IMR-90 (cell line): ENCODE data around the gene MARCO. TPM values are rescaled to one million over a fixed set of nuclear protein-coding genes. Genes with fewer than 3 reads are reported as not detected.

Experiments used
- ATAC-seq: fragments of 200-7000 bp; cut with Tn5 transposase; 2 replicates; pipeline ENCODE4 v1.9.1; 2020; ENCODE audit warnings: low read depth, mild to moderate bottlenecking, moderate library complexity
- BruUV-seq: library from RNA; stranded (reverse); fragments of 400-500 nt; replicated peaks from 2 replicates; lab custom pipeline; 2021; lab: Mats Ljungman, UMichigan
- CTCF ChIA-PET: fragments of 300-600 bp; formaldehyde crosslinking; extraction: SDS; loops from one replicate; lab custom pipeline; 2021; ENCODE audit warnings: antibody characterized with exemption; lab: Yijun Ruan, JAX
- POLR2A ChIA-PET: fragments of 300-600 bp; sonication (Branson Sonifier 250); formaldehyde crosslinking; loops from one replicate; lab custom pipeline; 2022; ENCODE audit warnings: antibody characterized with exemption; ENCODE audit not compliant: unreplicated experiment; lab: Charles Lee
- DNase-seq: peaks from one replicate; pipeline ENCODE4 v3.0.0; 2013
- H2AFZ ChIP-seq: replicated peaks from 2 replicates; pipeline ENCODE3; 2013; ENCODE audit warnings: low read length, mild to moderate bottlenecking; ENCODE audit not compliant: poor library complexity
- H2AK5ac ChIP-seq: 2 replicates; pipeline ENCODE4 v1.6.1; 2013; ENCODE audit warnings: low read depth, low read length, inconsistent platforms
- H2AK9ac ChIP-seq: replicated peaks from 2 replicates; pipeline ENCODE3; 2013; ENCODE audit warnings: mild to moderate bottlenecking, low read depth, low read length, moderate library complexity; ENCODE audit not compliant: poor library complexity
- H2BK120ac ChIP-seq: 2 replicates; pipeline ENCODE4 v1.6.1; 2013; ENCODE audit warnings: low read depth, low read length, inconsistent platforms
- H2BK15ac ChIP-seq: 3 replicates; pipeline ENCODE4 v1.6.1; 2013; ENCODE audit warnings: low read depth, low read length, inconsistent platforms
- H2BK20ac ChIP-seq: 2 replicates; pipeline ENCODE4 v1.6.1; 2013; ENCODE audit warnings: low read depth, mild to moderate bottlenecking, inconsistent platforms, low read length, moderate library complexity
- H2BK5ac ChIP-seq: 2 replicates; pipeline ENCODE4 v1.6.1; 2013; ENCODE audit warnings: mild to moderate bottlenecking, low read depth, low read length, inconsistent platforms; ENCODE audit not compliant: poor library complexity, severe bottlenecking
- H3K14ac ChIP-seq: replicated peaks from 2 replicates; pipeline ENCODE4 v1.6.1; 2013; ENCODE audit warnings: low read depth, low read length, inconsistent platforms
- H3K18ac ChIP-seq: 2 replicates; pipeline ENCODE4 v1.6.1; 2013; ENCODE audit warnings: low read depth, low read length, control low read depth
- H3K23ac ChIP-seq: 2 replicates; pipeline ENCODE4 v1.6.1; 2013; ENCODE audit warnings: low read depth, low read length, inconsistent platforms
- H3K27ac ChIP-seq: 2 replicates; pipeline ENCODE4 v1.5.1; 2013; ENCODE audit warnings: mild to moderate bottlenecking, control low read depth, low read length; ENCODE audit not compliant: insufficient read depth
- H3K27me3 ChIP-seq: 2 replicates; pipeline ENCODE4 v1.6.1; 2013; ENCODE audit warnings: low read length; ENCODE audit not compliant: control insufficient read depth, insufficient read depth
- H3K36me3 ChIP-seq: 2 replicates; pipeline ENCODE4 v1.6.1; 2013; ENCODE audit warnings: low read length, mixed read lengths; ENCODE audit not compliant: control insufficient read depth, insufficient read depth
- H3K4ac ChIP-seq: 2 replicates; pipeline ENCODE4 v1.6.1; 2013; ENCODE audit warnings: low read depth, low read length, inconsistent platforms
- H3K4me1 ChIP-seq: 2 replicates; pipeline ENCODE4 v1.6.1; 2013; ENCODE audit warnings: low read length, mixed read lengths; ENCODE audit not compliant: control insufficient read depth, insufficient read depth
- H3K4me2 ChIP-seq: 2 replicates; pipeline ENCODE4 v1.6.1; 2013; ENCODE audit warnings: low read depth, mild to moderate bottlenecking, control low read depth, low read length, moderate library complexity
- H3K4me3 ChIP-seq: 2 replicates; pipeline ENCODE4 v1.5.1; 2013; ENCODE audit warnings: low read depth, mild to moderate bottlenecking, control low read depth, low read length, moderate library complexity; ENCODE audit not compliant: insufficient read depth
- H3K56ac ChIP-seq: 2 replicates; pipeline ENCODE4 v1.6.1; 2013; ENCODE audit warnings: low read length, inconsistent platforms; ENCODE audit not compliant: insufficient read depth; ENCODE audit errors: extremely low read depth
- H3K79me1 ChIP-seq, 2 experiments: 2 replicates each; pipeline ENCODE4 v1.6.1; 2013; ENCODE audit warnings: low read length in 2 of 2, inconsistent platforms in 1 of 2, low read depth in 1 of 2
- H3K9ac ChIP-seq: 2 replicates; pipeline ENCODE4 v1.6.1; 2013; ENCODE audit warnings: low read depth, low read length, control low read depth
- H3K9me1 ChIP-seq: 2 replicates; pipeline ENCODE4 v1.6.1; 2013; ENCODE audit warnings: low read length, inconsistent platforms; ENCODE audit not compliant: insufficient read depth
- H3K9me3 ChIP-seq: 2 replicates; pipeline ENCODE4 v1.6.1; 2013; ENCODE audit warnings: low read length; ENCODE audit not compliant: control insufficient read depth, insufficient read depth
- H4K20me1 ChIP-seq: 2 replicates; pipeline ENCODE4 v1.6.1; 2013; ENCODE audit warnings: low read length, inconsistent platforms; ENCODE audit not compliant: insufficient read depth
- H4K5ac ChIP-seq: 2 replicates; pipeline ENCODE4 v1.6.1; 2013; ENCODE audit warnings: mild to moderate bottlenecking, low read depth, low read length, control low read depth
- H4K8ac ChIP-seq, 2 experiments: 2 replicates each; pipeline ENCODE4 v1.6.1; 2013; ENCODE audit warnings: low read depth in 2 of 2, low read length in 2 of 2, control low read depth in 1 of 2, inconsistent platforms in 1 of 2
- H4K91ac ChIP-seq: 2 replicates; pipeline ENCODE4 v1.6.1; 2013; ENCODE audit warnings: low read depth, low read length, inconsistent platforms; ENCODE audit not compliant: insufficient read depth
- BHLHE40 ChIP-seq: fragments of 150-350 bp; IDR thresholded peaks from 2 replicates; pipeline ENCODE4 v1.6.1; 2016; ENCODE audit warnings: mild to moderate bottlenecking, low read depth, low read length
- CHD1 ChIP-seq: IDR thresholded peaks from 2 replicates; pipeline ENCODE4 v1.6.1; 2012; ENCODE audit warnings: low read depth, low read length, improper control_type of control experiment
- MAZ ChIP-seq: IDR thresholded peaks from 2 replicates; pipeline ENCODE4 v1.6.1; 2012; ENCODE audit warnings: low read depth, mild to moderate bottlenecking, low read length, improper control_type of control experiment, moderate library complexity, borderline replicate concordance
- MXI1 ChIP-seq: IDR thresholded peaks from 2 replicates; pipeline ENCODE4 v1.6.1; 2012; ENCODE audit warnings: low read depth, mild to moderate bottlenecking, low read length, moderate library complexity, borderline replicate concordance
- WGBS, 2 experiments: methylation state at CpG; one replicate each; pipeline versions ENCODE4 v1.1.5 to v1.1.7; 2013; ENCODE audit warnings: missing lambda C conversion rate in 2 of 2; ENCODE audit not compliant: insufficient read length in 1 of 2; ENCODE audit errors: extremely low coverage in 2 of 2; 5-methylcytosine and 5-hydroxymethylcytosine counted together
- dilution Hi-C: fragments of 300-500 bp; cut with HindIII; formaldehyde crosslinking; loops from one replicate; pipeline ENCODE4 v1.14.3; 2018; ENCODE audit warnings: low sequenced_read_pairs; ENCODE audit not compliant: unreplicated experiment
- in situ Hi-C: fragments of 300-500 bp; cut with MboI; formaldehyde crosslinking; loops from 3 replicates; pipeline ENCODE4 v1.14.3; 2019; ENCODE audit warnings: low sequenced_read_pairs, inconsistent platforms, mixed read lengths
- intact Hi-C: fragments of 100-400 bp; cut with micrococcal nuclease; formaldehyde crosslinking; loops from 2 replicates; pipeline ENCODE4 v1.10.0; 2022
- polyA plus RNA-seq, 3 experiments: library from polyadenylated mRNA; depleted of rRNA; stranded (reverse); fragments of >200 nt; gene quantifications; 2 replicates each; pipeline ENCODE4 v1.2.3, GENCODE V29; 2012; ENCODE audit warnings: low replicate concordance in 1 of 3
- total RNA-seq: library from RNA; depleted of rRNA; stranded (reverse); fragments of >200 nt; gene quantifications from 2 replicates; pipeline ENCODE4 v1.2.3, GENCODE V29; 2012
- TF ChIP-seq, protein P1 (sequence below): fragments of 150-350 bp; IDR thresholded peaks from 2 replicates; pipeline ENCODE4 v1.6.1; 2016; ENCODE audit warnings: low read depth, mild to moderate bottlenecking, low read length, moderate library complexity, borderline replicate concordance
- TF ChIP-seq, protein P2 (sequence below): conservative IDR thresholded peaks from 2 replicates; pipeline ENCODE4 v1.5.1; 2012; ENCODE audit warnings: mild to moderate bottlenecking, low read depth, low read length, improper control_type of control experiment

The MARCO gene
- total and polyA plus RNA-seq, 2 of the 4 experiments (the other 2 are of a cell fraction), result not detected

DNA sequence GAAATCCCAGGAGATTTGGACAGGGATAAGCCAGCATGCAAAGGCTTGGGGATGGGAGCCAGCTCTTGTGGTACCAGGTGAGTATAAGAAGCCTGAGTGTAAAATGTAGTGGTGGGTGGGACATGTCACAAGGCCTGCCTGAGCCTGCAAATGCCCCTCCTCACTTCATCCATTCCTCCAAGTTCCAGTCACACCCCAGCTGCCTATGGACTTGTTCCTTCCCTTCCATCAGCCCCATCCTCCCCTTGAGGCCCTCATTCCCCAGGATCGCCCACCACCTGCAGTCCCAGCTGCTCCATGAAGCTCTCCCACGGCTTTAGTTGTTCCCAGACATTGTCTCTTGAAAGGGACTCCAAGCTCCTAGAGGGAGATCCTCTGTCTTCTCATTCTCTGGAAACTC is 81.5 kb downstream of the MARCO start:
- Histone ChIP-seq H2AK5ac (no peak overlapping the region), H4K5ac (no peak overlapping the region), H3K18ac (no peak overlapping the region), H3K79me1 (no peaks in the 10 kb centered on the region), H3K4me1 (no peaks in the 10 kb centered on the region), H3K23ac (no peak overlapping the region), H2BK120ac (no peak overlapping the region), H3K9me1 (no peaks in the 10 kb centered on the region; the same call in 1 of the 2 replicates), H2BK5ac (no peak overlapping the region), H3K14ac (no peak overlapping the region), H4K8ac (no peak overlapping the region), H3K4ac (no peak overlapping the region), H4K20me1 (no peaks in the 10 kb centered on the region), H3K9ac (no peak overlapping the region), H3K9me3 (no peaks in the 10 kb centered on the region), H3K4me3 (no peak overlapping the region), H3K27me3 (0 out of 2 replicates have a peak, but pooled peaks cover 3% of the 10 kb centered on the region), H2AK9ac (no peak overlapping the region), H3K56ac (no peak overlapping the region), H3K27ac (no peak overlapping the region), H2BK20ac (no peak overlapping the region), H3K4me2 (no peak overlapping the region), H2AFZ (no peak overlapping the region), H2BK15ac (no peak overlapping the region), H3K36me3 (no peaks in the 10 kb centered on the region), H4K91ac (no peak overlapping the region)
- ChIA-PET POLR2A (interaction anchor here (0.6 kb wide), 1 partner anchor 12 kb away, joined by 3 read pairs; no protein-coding TSS in a partner anchor), CTCF (no interaction called here)
- in situ Hi-C loops, result loop anchor here (10.0 kb wide), 1 partner anchor 261 kb away; no protein-coding TSS in a partner anchor
- intact Hi-C loops, result no loop called here
- ATAC-seq (no peak), DNase-seq (no peak)
- TF ChIP-seq MXI1 (no peak), MAZ (no peak), BHLHE40 (no peak), CHD1 (no peak)
- TF ChIP-seq, protein P1, sequence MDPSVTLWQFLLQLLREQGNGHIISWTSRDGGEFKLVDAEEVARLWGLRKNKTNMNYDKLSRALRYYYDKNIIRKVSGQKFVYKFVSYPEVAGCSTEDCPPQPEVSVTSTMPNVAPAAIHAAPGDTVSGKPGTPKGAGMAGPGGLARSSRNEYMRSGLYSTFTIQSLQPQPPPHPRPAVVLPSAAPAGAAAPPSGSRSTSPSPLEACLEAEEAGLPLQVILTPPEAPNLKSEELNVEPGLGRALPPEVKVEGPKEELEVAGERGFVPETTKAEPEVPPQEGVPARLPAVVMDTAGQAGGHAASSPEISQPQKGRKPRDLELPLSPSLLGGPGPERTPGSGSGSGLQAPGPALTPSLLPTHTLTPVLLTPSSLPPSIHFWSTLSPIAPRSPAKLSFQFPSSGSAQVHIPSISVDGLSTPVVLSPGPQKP, result no peak
- TF ChIP-seq, protein P2, sequence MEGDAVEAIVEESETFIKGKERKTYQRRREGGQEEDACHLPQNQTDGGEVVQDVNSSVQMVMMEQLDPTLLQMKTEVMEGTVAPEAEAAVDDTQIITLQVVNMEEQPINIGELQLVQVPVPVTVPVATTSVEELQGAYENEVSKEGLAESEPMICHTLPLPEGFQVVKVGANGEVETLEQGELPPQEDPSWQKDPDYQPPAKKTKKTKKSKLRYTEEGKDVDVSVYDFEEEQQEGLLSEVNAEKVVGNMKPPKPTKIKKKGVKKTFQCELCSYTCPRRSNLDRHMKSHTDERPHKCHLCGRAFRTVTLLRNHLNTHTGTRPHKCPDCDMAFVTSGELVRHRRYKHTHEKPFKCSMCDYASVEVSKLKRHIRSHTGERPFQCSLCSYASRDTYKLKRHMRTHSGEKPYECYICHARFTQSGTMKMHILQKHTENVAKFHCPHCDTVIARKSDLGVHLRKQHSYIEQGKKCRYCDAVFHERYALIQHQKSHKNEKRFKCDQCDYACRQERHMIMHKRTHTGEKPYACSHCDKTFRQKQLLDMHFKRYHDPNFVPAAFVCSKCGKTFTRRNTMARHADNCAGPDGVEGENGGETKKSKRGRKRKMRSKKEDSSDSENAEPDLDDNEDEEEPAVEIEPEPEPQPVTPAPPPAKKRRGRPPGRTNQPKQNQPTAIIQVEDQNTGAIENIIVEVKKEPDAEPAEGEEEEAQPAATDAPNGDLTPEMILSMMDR, result no peak
- no CpG with 5 or more reads among the region's 2 CpGs for WGBS, 2 experiments
- dilution Hi-C loops, result no loop called here
- no TSS peak for BruUV-seq
